Gastrocnemius medialis (tissue), 4 donors: ENCODE data around the gene JHY. TPM values are rescaled to one million over a fixed set of nuclear protein-coding genes. Genes with fewer than 3 reads are reported as not detected.

ENCODE experiments used
- ATAC-seq, 2 donors: fragments of 150-250 bp; one replicate each; pipeline ENCODE4 v1.9.1; 2016
- DNase-seq, 2 donors: peaks; one replicate each; pipeline ENCODE4 v3.0.0-alpha.2; 2019
- H3K27ac ChIP-seq, 4 donors: fragments of 200-600 bp; sonication (generic); 1 replicate in 1 of 4; 2 replicates in 3 of 4; pipeline ENCODE4 v1.5.1; 2016 to 2018; ENCODE audit warnings: mild to moderate bottlenecking in 2 of 4, moderate library complexity in 1 of 4
- H3K27me3 ChIP-seq, 3 donors: fragments of 200-600 bp; sonication (generic) in 2 of 3; 1 replicate in 1 of 3; 2 replicates in 2 of 3; pipeline versions ENCODE4 v1.5.1 to v1.6.0; 2016 to 2019; ENCODE audit warnings: mild to moderate bottlenecking in 1 of 3, moderate library complexity in 1 of 3
- H3K36me3 ChIP-seq, 2 donors: fragments of 200-600 bp; sonication (generic) in 1 of 2; one replicate each; pipeline ENCODE4 v1.5.1; 2017 to 2018
- H3K4me1 ChIP-seq, 2 donors: fragments of 200-600 bp; sonication (generic) in 1 of 2; one replicate each; pipeline ENCODE4 v1.5.1; 2016 to 2017; ENCODE audit warnings: mild to moderate bottlenecking in 2 of 2
- H3K4me3 ChIP-seq, 4 donors: fragments of 200-600 bp; sonication (generic) in 3 of 4; 1 replicate in 1 of 4; 2 replicates in 3 of 4; pipeline ENCODE4 v1.5.1; 2016 to 2019; ENCODE audit warnings: mild to moderate bottlenecking in 2 of 4
- H3K9me3 ChIP-seq, 3 donors: fragments of 200-600 bp; sonication (generic) in 2 of 3; 1 replicate in 1 of 3; 2 replicates in 2 of 3; pipeline ENCODE4 v1.5.1; 2016 to 2019
- POLR2A ChIP-seq, 2 donors: fragments of 450-650 bp; IDR thresholded peaks; one replicate each; pipeline ENCODE4 v1.6.1; 2017; ENCODE audit warnings: antibody characterized with exemption in 2 of 2, mild to moderate bottlenecking in 2 of 2, moderate library complexity in 2 of 2
- in situ Hi-C, 4 donors: fragments of 200-750 bp; cut with MboI; loops; one replicate each; pipeline versions ENCODE4 v1.15.0 to v1.8.0; 2017; ENCODE audit warnings: low sequenced_read_pairs in 4 of 4
- intact Hi-C: fragments of 100-400 bp; cut with DNase I; formaldehyde crosslinking; loops from one replicate; pipeline ENCODE4 v1.15.1; 2023; ENCODE audit warnings: low total_unique reads
- total RNA-seq, 4 donors: library from RNA; depleted of rRNA; stranded (reverse); fragments of >200 nt; gene quantifications; one replicate each; pipeline versions ENCODE4 v1.1.0 to v1.2.3, GENCODE V29; 2016
- TF ChIP-seq, protein P1 (sequence below), 5 experiments: fragments of 450-650 bp in 3 of 5; fragments of 200-600 bp in 2 of 5; sonication (generic) in 2 of 5; IDR thresholded peaks in 4 of 5; conservative IDR thresholded peaks in 1 of 5; 1 replicate in 4 of 5; 2 replicates in 1 of 5; pipeline ENCODE4 v1.5.1; 2016 to 2019; ENCODE audit warnings: antibody characterized with exemption in 5 of 5, mild to moderate bottlenecking in 3 of 5, moderate library complexity in 3 of 5

The JHY gene
- total RNA-seq, 4 donors from 2014 or later, result 0.16 to 1.3 (median 0.22) TPM

DNA sequence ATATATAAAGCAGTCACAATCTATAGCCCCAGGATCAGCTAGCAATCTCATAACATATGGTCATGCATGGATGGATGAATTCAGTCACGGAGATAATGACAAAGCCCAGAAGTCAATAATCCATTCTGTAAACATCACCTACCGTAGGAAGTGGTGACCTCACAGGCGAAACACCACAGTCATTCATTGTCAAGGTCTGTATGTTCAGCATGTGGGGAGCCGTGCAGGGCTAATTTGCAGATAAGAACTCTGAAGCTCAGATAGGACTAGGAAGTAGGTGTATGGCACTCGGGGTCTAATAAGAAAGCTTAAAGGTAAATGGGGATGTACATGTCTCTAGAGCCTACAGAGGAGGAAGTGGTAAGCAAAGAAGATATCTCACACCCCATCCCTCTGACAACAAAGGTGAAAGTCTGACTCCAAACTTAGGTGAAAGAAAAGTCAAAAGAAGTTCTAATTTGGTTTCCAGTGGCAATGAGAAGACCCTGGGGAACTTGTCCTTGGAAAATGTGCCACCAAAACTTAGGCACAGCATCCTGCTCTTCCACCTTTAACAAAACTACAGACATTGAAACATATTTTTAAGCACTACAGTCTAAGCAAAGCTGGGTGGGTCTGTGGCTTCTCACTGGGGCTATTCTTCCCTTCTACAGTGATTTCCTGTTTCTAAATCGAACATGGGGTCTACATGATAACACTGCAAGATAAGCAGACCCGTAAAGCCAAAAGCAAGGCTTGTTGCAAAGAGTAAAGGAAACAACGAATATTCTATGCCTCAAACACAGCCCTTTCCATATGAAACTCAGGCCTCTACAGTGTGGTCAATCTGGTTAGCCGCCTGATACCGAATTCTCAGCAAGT, 39.0 kb upstream of the JHY start:
- no peaks in the 10 kb centered on the region for H3K9me3 ChIP-seq
- intact Hi-C loops (no loop called here), in situ Hi-C loops (no loop called here)
- H3K4me1 ChIP-seq, result no peaks in the 10 kb centered on the region
- no peak for TF ChIP-seq POLR2A (IDR thresholded peaks at IDR 0.05)
- TF ChIP-seq, protein P1, sequence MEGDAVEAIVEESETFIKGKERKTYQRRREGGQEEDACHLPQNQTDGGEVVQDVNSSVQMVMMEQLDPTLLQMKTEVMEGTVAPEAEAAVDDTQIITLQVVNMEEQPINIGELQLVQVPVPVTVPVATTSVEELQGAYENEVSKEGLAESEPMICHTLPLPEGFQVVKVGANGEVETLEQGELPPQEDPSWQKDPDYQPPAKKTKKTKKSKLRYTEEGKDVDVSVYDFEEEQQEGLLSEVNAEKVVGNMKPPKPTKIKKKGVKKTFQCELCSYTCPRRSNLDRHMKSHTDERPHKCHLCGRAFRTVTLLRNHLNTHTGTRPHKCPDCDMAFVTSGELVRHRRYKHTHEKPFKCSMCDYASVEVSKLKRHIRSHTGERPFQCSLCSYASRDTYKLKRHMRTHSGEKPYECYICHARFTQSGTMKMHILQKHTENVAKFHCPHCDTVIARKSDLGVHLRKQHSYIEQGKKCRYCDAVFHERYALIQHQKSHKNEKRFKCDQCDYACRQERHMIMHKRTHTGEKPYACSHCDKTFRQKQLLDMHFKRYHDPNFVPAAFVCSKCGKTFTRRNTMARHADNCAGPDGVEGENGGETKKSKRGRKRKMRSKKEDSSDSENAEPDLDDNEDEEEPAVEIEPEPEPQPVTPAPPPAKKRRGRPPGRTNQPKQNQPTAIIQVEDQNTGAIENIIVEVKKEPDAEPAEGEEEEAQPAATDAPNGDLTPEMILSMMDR (IDR thresholded peaks at IDR 0.05 in 4 of 5, conservative IDR thresholded peaks at IDR 0.05 in 1 of 5), result no peak
- H3K27ac ChIP-seq, result no peak overlapping the region
- no peaks in the 10 kb centered on the region for H3K27me3 ChIP-seq
- no peak overlapping the region for H3K4me3 ChIP-seq
- no peak for ATAC-seq
- H3K36me3 ChIP-seq, result no peaks in the 10 kb centered on the region
- no peak for DNase-seq

DNA sequence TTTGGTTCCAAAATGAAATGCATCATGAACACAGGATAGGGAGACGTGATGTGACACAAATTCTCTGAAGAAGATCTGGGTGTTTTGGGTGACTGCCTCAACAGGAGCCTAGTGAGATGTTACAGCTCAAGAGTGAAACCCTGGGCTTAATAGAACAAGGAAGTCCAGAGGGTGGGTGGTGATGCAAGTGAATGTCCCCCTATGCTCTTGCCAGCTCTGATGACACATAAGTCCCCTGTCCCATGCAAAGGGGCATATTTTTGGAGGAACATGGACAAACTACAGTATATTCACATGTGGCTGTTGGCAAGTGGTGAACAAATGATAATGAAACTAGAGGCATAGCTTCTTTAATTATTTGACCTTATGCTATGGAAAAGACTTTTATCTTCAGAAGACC, 35.1 kb upstream of the JHY start:
- Histone ChIP-seq H3K27ac (no peak overlapping the region), H3K9me3 (no peaks in the 10 kb centered on the region), H3K36me3 (no peaks in the 10 kb centered on the region), H3K27me3 (no peaks in the 10 kb centered on the region), H3K4me1 (no peaks in the 10 kb centered on the region), H3K4me3 (no peak overlapping the region)
- in situ Hi-C loops, result no loop called here
- intact Hi-C loops, result no loop called here
- TF ChIP-seq POLR2A (IDR thresholded peaks at IDR 0.05), result no peak
- TF ChIP-seq, protein P1 (IDR thresholded peaks at IDR 0.05 in 4 of 5, conservative IDR thresholded peaks at IDR 0.05 in 1 of 5), result no peak
- DNase-seq (no peak), ATAC-seq (no peak)

DNA sequence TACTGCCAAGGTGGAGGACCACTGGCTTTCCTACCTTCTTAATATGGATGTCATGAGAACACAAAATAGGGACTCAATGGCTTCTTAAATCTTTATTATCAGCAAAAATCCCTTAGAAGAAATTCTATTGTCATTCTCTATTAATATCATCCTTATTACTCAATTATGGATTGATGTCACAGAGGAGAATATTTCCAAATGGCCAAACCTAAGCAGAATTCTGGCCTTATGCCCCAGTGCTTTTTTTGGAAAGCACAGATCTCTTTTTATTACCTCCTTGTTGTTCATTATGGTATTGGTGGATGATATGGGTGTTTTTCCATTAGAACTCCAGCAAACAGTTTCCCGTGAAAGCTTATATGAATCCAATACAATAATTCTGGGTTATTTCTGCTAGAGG, 34.4 kb upstream of the JHY start:
- intact Hi-C loops (no loop called here), in situ Hi-C loops (no loop called here)
- Histone ChIP-seq H3K4me3 (no peak overlapping the region), H3K27ac (no peak overlapping the region), H3K9me3 (no peaks in the 10 kb centered on the region), H3K4me1 (no peaks in the 10 kb centered on the region), H3K36me3 (no peaks in the 10 kb centered on the region), H3K27me3 (no peaks in the 10 kb centered on the region)
- ATAC-seq (no peak), DNase-seq (no peak)
- TF ChIP-seq POLR2A (IDR thresholded peaks at IDR 0.05), result no peak
- TF ChIP-seq, protein P1 (IDR thresholded peaks at IDR 0.05 in 4 of 5, conservative IDR thresholded peaks at IDR 0.05 in 1 of 5), result no peak

DNA sequence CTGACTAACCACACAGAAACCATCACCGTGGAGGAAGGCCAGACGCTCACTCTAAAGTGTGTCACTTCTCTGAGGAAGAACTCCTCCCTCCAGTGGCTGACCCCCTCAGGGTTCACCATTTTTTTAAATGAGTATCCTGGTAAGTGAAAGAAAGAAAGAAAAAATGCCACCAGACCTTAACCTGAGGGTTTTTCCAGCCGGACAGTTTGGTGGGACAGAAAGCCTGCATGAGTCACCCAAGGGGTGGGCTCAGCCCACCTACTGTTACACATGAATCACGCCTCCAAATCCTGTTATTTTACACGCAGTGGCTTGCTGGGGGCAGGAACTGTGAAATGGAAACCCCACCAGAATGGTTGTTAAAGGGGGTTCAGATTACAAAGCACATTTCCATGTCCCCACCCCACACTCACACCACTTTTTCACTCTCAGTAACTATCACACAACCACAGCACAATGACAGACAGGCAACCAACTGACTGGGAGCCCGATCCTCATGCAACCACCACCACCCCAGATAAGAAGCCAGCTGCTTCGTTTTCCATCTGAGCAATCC, 32.4 kb upstream of the JHY start:
- H3K4me1 ChIP-seq, result no peaks in the 10 kb centered on the region
- in situ Hi-C loops (loop anchor here in 2 of 4 donors (5.0 to 10.0 kb wide), 4 partner anchors 53 to 265 kb away; no protein-coding TSS in a partner anchor), intact Hi-C loops (loop anchor here (10.0 kb wide), 1 partner anchor 55 kb away; no protein-coding TSS in a partner anchor)
- H3K4me3 ChIP-seq, result no peak overlapping the region
- H3K27ac ChIP-seq, result no peak overlapping the region
- TF ChIP-seq, protein P1 (IDR thresholded peaks at IDR 0.05 in 4 of 5, conservative IDR thresholded peaks at IDR 0.05 in 1 of 5), result no peak
- TF ChIP-seq POLR2A (IDR thresholded peaks at IDR 0.05), result no peak
- no peaks in the 10 kb centered on the region for H3K36me3 ChIP-seq
- DNase-seq (no peak), ATAC-seq (no peak)
- no peaks in the 10 kb centered on the region for H3K27me3 ChIP-seq
- H3K9me3 ChIP-seq, result no peaks in the 10 kb centered on the region
